Measurements from ENCODE around the gene FHOD3. TPM values are rescaled to one million over a fixed set of nuclear protein-coding genes. Genes with fewer than 3 reads are reported as not detected.

FHOD3 gene
- total and polyA plus RNA-seq, 2 of the 13 experiments (the other 11 are each of a cell fraction or from before 2014, with no cell fraction given): 0.07 TPM; not detected in 1

DNA sequence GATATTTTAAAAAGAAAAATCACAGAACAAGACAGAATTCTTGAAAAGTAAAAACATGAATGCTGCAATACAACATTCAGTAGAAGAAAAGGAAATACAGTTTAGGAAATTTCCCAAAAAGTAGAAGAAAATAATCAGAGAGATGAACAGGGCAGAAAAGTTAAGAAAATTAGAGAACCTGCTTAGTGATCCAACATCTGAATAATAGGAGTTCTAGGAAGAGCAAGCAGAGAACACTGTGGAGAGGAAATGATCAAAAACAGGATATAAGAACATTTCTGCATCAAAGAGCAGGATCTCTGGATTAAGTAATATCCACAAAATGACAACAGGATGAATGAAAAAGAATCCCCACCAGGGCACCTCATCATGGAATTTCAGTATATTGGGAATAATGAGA, 8.8 kb upstream of the FHOD3 start:
- no peaks in the 10 kb centered on the region for H3K79me2 ChIP-seq (ENCODE audit: insufficient read depth, low read length)
- no peak overlapping the region for H2AFZ ChIP-seq (ENCODE audit: low read length)
- no peak for FAIRE-seq
- no peak overlapping the region for H3K9ac ChIP-seq (ENCODE audit: insufficient read depth, low read depth, low read length)
- H3K9me3 ChIP-seq (ENCODE audit: low read length): peaks cover 8% of the 10 kb centered on the region
- no peaks in the 10 kb centered on the region for H4K20me1 ChIP-seq (ENCODE audit: insufficient read depth, low read length)
- H3K27me3 ChIP-seq (ENCODE audit: control insufficient read depth in 1 of 2, insufficient read depth in 2 of 2, low read length in 2 of 2): peaks cover 0 to 6% of the 10 kb centered on the region in 2 experiments; a peak in 1 of 5 replicates
- no TSS peak for BruUV-seq (replicated peaks)
- no peaks in the 10 kb centered on the region for H3K36me3 ChIP-seq (replicated peaks in 1 of 2; ENCODE audit: control insufficient read depth in 1 of 2, insufficient read depth in 2 of 2, low read length in 2 of 2)
- no peak overlapping the region for H3K4me2 ChIP-seq (ENCODE audit: low read depth, low read length)
- no peak for DNase-seq (ENCODE audit: low spot score)
- intact Hi-C loops (cut with micrococcal nuclease; ENCODE audit: unreplicated experiment) (loop anchor here (10.0 kb wide), 1 partner anchor 534 kb away; no protein-coding TSS in a partner anchor), in situ Hi-C loops (cut with HindIII; ENCODE audit: extremely low pct_ligation_motif_present, low pct_unique_long_range_greater_than_20kb) (loop anchor here (10.0 kb wide), 1 partner anchor 264 kb away; no protein-coding TSS in a partner anchor)
- no peak for ATAC-seq
- no peak overlapping the region for H3K27ac ChIP-seq (ENCODE audit: extremely low read length, insufficient read depth, low read length)
- POLR2A ChIA-PET: no interaction called here
- H3K4me3 ChIP-seq (replicated peaks in 1 of 3; ENCODE audit: insufficient read depth in 1 of 3, low read depth in 2 of 3, low read length in 3 of 3): no peak overlapping the region
- CTCF ChIA-PET (ENCODE audit: low intra/inter-chr PET ratio, low total read pairs): no interaction called here
- H3K4me1 ChIP-seq (ENCODE audit: insufficient read depth, low read length): 0 out of 2 replicates have a peak, but pooled peaks cover 7% of the 10 kb centered on the region
- no peak for TF ChIP-seq MTF1 (CRISPR knock-in tag; IDR thresholded peaks at IDR 0.05)
- TF ChIP-seq ZSCAN22 (CRISPR knock-in tag; IDR thresholded peaks at IDR 0.05): no peak
- TF ChIP-seq ZNF639 (CRISPR knock-in tag; conservative IDR thresholded peaks at IDR 0.05): no peak
- no peak for TF ChIP-seq NFKB2 (CRISPR knock-in tag; IDR thresholded peaks at IDR 0.05; ENCODE audit: borderline replicate concordance)
- no peak for TF ChIP-seq TCF12 (IDR thresholded peaks at IDR 0.05)
- no peak for TF ChIP-seq TCF12 (CRISPR knock-in tag; IDR thresholded peaks at IDR 0.05)
- TF ChIP-seq ZFP37 (CRISPR knock-in tag; IDR thresholded peaks at IDR 0.05; ENCODE audit: borderline replicate concordance): no peak
- TF ChIP-seq HIVEP1 (CRISPR knock-in tag; IDR thresholded peaks at IDR 0.05): no peak
- TF ChIP-seq HINFP (CRISPR knock-in tag; IDR thresholded peaks at IDR 0.05; ENCODE audit: low read depth): no peak
- TF ChIP-seq ZNF775 (CRISPR knock-in tag; IDR thresholded peaks at IDR 0.05; ENCODE audit: borderline replicate concordance): no peak
- no peak for TF ChIP-seq PREB (CRISPR knock-in tag; IDR thresholded peaks at IDR 0.05)
- TF ChIP-seq SOX6 (IDR thresholded peaks at IDR 0.05): no peak
- TF ChIP-seq SOX6 (CRISPR knock-in tag; IDR thresholded peaks at IDR 0.05): no peak
- TF ChIP-seq, protein P1, sequence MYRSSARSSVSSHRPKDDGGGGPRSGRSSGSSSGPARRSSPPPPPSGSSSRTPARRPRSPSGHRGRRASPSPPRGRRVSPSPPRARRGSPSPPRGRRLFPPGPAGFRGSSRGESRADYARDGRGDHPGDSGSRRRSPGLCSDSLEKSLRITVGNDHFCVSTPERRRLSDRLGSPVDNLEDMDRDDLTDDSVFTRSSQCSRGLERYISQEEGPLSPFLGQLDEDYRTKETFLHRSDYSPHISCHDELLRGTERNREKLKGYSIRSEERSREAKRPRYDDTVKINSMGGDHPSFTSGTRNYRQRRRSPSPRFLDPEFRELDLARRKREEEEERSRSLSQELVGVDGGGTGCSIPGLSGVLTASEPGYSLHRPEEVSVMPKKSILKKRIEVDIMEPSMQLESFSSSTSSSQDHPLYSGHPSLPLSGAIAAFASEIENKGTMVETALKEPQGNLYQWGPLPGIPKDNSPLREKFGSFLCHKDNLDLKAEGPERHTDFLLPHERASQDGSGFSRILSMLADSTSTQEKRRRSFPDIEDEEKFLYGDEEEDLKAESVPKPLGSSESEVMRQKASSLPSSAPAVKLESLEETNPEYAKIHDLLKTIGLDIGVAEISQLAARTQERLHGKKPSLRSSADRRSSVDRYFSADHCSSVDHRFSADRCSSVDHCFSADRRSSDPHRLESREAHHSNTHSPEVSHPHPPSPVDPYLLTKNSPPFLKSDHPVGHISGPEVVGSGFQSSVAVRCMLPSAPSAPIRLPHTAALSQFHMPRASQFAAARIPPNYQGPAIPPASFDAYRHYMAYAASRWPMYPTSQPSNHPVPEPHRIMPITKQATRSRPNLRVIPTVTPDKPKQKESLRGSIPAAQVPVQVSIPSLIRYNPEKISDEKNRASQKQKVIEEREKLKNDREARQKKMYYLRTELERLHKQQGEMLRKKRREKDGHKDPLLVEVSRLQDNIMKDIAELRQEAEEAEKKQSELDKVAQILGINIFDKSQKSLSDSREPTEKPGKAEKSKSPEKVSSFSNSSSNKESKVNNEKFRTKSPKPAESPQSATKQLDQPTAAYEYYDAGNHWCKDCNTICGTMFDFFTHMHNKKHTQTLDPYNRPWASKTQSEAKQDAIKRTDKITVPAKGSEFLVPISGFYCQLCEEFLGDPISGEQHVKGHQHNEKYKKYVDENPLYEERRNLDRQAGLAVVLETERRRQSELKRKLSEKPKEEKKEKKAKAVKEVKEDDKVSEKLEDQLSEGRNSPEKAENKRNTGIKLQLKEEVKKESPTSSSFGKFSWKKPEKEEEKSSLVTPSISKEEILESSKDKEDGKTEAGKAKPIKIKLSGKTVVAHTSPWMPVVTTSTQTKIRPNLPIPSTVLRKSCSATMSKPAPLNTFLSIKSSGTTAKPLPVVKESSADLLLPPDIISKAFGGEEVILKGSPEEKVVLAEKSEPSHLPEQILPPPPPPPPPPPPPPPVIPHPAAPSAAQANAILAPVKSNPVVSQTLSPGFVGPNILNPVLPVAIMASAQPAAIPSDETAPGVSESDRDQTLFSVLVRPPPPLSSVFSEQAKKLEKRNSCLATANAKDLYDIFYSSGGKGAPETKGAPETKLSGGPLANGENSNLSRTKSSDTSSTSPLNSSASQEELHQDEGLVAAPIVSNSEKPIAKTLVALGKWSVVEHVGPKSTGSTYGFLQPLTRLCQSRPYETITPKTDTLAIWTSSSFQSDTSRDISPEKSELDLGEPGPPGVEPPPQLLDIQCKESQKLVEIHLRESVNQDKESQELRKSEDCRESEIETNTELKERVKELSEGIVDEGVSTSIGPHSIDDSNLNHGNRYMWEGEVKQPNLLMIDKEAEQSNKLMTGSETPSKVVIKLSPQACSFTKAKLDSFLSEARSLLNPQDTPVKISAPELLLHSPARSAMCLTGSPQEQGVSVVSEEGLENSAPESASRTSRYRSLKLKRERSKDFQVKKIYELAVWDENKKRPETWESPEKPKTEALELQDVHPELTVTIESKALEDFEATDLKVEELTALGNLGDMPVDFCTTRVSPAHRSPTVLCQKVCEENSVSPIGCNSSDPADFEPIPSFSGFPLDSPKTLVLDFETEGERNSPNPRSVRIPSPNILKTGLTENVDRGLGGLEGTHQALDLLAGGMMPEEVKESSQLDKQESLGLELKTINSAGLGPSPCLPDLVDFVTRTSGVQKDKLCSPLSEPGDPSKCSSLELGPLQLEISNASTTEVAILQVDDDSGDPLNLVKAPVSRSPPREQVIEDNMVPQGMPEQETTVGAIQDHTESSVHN (CRISPR knock-in tag; IDR thresholded peaks at IDR 0.05): no peak

Measured in HepG2 (cell line).